ENCODE data around the gene RAB40B. TPM values are rescaled to one million over a fixed set of nuclear protein-coding genes. Genes with fewer than 3 reads are reported as not detected.

The RAB40B gene
- total and polyA plus RNA-seq, 2 of the 4 experiments (the other 2 are of a cell fraction), result 14.9 to 20.0 TPM

- no peaks in the 10 kb centered on the region for H3K27me3 ChIP-seq (ENCODE audit: control insufficient read depth, insufficient read depth, low read length)
- no peak overlapping the region for H2BK5ac ChIP-seq (ENCODE audit: low read depth, low read length, poor library complexity, severe bottlenecking)
- no peak for DNase-seq
- no peak overlapping the region for H2AK5ac ChIP-seq (ENCODE audit: low read depth, low read length)
- intact Hi-C loops (cut with micrococcal nuclease) (no loop called here), dilution Hi-C loops (cut with HindIII; ENCODE audit: low sequenced_read_pairs, unreplicated experiment) (no loop called here), in situ Hi-C loops (cut with MboI; ENCODE audit: low sequenced_read_pairs) (no loop called here)
- no peak overlapping the region for H3K4me3 ChIP-seq (ENCODE audit: insufficient read depth, low read depth, low read length)
- no peak overlapping the region for H4K5ac ChIP-seq (ENCODE audit: low read depth, low read length)
- H4K91ac ChIP-seq (ENCODE audit: insufficient read depth, low read depth, low read length), result no peak overlapping the region
- no peaks in the 10 kb centered on the region; the same call in 1 of the 2 replicates for H3K36me3 ChIP-seq (ENCODE audit: control insufficient read depth, insufficient read depth, low read length)
- ATAC-seq (ENCODE audit: low read depth), result no peak
- no peak overlapping the region for H2AK9ac ChIP-seq (replicated peaks; ENCODE audit: low read depth, low read length, poor library complexity)
- CTCF ChIA-PET, result no interaction called here
- H3K4me2 ChIP-seq (ENCODE audit: low read depth, low read length), result no peak overlapping the region
- no peak overlapping the region for H3K27ac ChIP-seq (ENCODE audit: insufficient read depth, low read length)
- TF ChIP-seq FOS (IDR thresholded peaks at IDR 0.05; ENCODE audit: low read depth, low read length), result no peak
- no peak for TF ChIP-seq MAFK (IDR thresholded peaks at IDR 0.05; ENCODE audit: low read depth, low read length)
- TF ChIP-seq BHLHE40 (IDR thresholded peaks at IDR 0.05; ENCODE audit: low read depth, low read length), result no peak
- no peak for TF ChIP-seq SMC3 (IDR thresholded peaks at IDR 0.05; ENCODE audit: low read depth, low read length)
- TF ChIP-seq POLR2A (IDR thresholded peaks at IDR 0.05; ENCODE audit: low read depth, low read length), result no peak
- TF ChIP-seq CEBPB (IDR thresholded peaks at IDR 0.05; ENCODE audit: low read depth, low read length), result no peak
- TF ChIP-seq MXI1 (IDR thresholded peaks at IDR 0.05; ENCODE audit: borderline replicate concordance, low read depth, low read length), result no peak
- no peak for TF ChIP-seq CHD1 (IDR thresholded peaks at IDR 0.05; ENCODE audit: low read depth, low read length)
- TF ChIP-seq USF2 (IDR thresholded peaks at IDR 0.05; ENCODE audit: low read depth, low read length), result no peak
- TF ChIP-seq CTCF (conservative IDR thresholded peaks at IDR 0.05; ENCODE audit: low read depth, low read length), result no peak
- no peak for TF ChIP-seq NFE2L2 (IDR thresholded peaks at IDR 0.05; ENCODE audit: low read depth, low read length)
- TF ChIP-seq RCOR1 (IDR thresholded peaks at IDR 0.05; ENCODE audit: insufficient replicate concordance, low read length), result no peak
- TF ChIP-seq RAD21 (IDR thresholded peaks at IDR 0.05; ENCODE audit: low read length), result no peak
- TF ChIP-seq MAZ (IDR thresholded peaks at IDR 0.05; ENCODE audit: borderline replicate concordance, low read depth, low read length), result no peak
- no peak for TF ChIP-seq ELK1 (IDR thresholded peaks at IDR 0.05; ENCODE audit: borderline replicate concordance, low read depth, low read length)
- no peak overlapping the region for H2BK15ac ChIP-seq (ENCODE audit: low read depth, low read length)
- H3K56ac ChIP-seq (ENCODE audit: extremely low read depth, insufficient read depth, low read length), result no peak overlapping the region
- peaks cover 6% of the 10 kb centered on the region for H3K9me1 ChIP-seq (ENCODE audit: insufficient read depth, low read length)
- H3K4me1 ChIP-seq (ENCODE audit: control insufficient read depth, insufficient read depth, low read length), result no peaks in the 10 kb centered on the region
- no peak overlapping the region for H2BK20ac ChIP-seq (ENCODE audit: low read depth, low read length)
- no TSS peak for BruUV-seq (replicated peaks)
- no peaks in the 10 kb centered on the region for H4K20me1 ChIP-seq (ENCODE audit: insufficient read depth, low read length)
- no peak overlapping the region for H3K23ac ChIP-seq (ENCODE audit: low read depth, low read length)
- H2BK120ac ChIP-seq (ENCODE audit: low read depth, low read length), result no peak overlapping the region
- H3K4ac ChIP-seq (ENCODE audit: low read depth, low read length), result no peak overlapping the region
- no peaks in the 10 kb centered on the region for H3K9me3 ChIP-seq (ENCODE audit: control insufficient read depth, insufficient read depth, low read length)
- H3K18ac ChIP-seq (ENCODE audit: low read depth, low read length), result no peak overlapping the region
- WGBS, 2 experiments (ENCODE audit: extremely low coverage in 2 of 2, insufficient read length in 1 of 2), result 32% methylated on average over 4 of the region's 22 CpGs; no CpG with 5 or more reads in 1 of the 2 experiments
- no peak overlapping the region for H3K14ac ChIP-seq (replicated peaks; ENCODE audit: low read depth, low read length)
- no peak overlapping the region for H3K9ac ChIP-seq (ENCODE audit: low read depth, low read length)
- no peak overlapping the region for H4K8ac ChIP-seq (ENCODE audit: low read depth in 2 of 2, low read length in 2 of 2)
- peak overlapping the region; percentile 49 for H2AFZ ChIP-seq (replicated peaks; ENCODE audit: low read length, poor library complexity)
- peaks cover 0 to 5% of the 10 kb centered on the region in 2 experiments; a peak in 2 of 4 replicates for H3K79me1 ChIP-seq (ENCODE audit: low read depth in 1 of 2, low read length in 2 of 2)
- POLR2A ChIA-PET (ENCODE audit: unreplicated experiment), result no interaction called here
Measured at GRCh38 chr17:82664701-82665182, 33.8 kb downstream of the RAB40B start.
